ENCODE results near the gene DIS3L2.

The DIS3L2 gene

GRCh38 chr2:232316461-232317330 is 355.2 kb downstream of the DIS3L2 start:
- peak overlapping the region; percentile 96 for H3K27ac ChIP-seq
- TF ChIP-seq Cebpa-rat (IDR thresholded peaks at IDR 0.05), result no peak
- peaks cover 6% of the 10 kb centered on the region; the same call in 1 of the 2 replicates for H4K20me1 ChIP-seq
- H3K4me1 ChIP-seq, result peaks cover 78% of the 10 kb centered on the region
- H3K36me3 ChIP-seq, result peaks cover 28% of the 10 kb centered on the region
- H3K4me3 ChIP-seq, result no peak overlapping the region
- H3K9ac ChIP-seq, result peak overlapping the region; percentile 73; the same call in 1 of the 2 replicates
- no peaks in the 10 kb centered on the region for H3K27me3 ChIP-seq
- peaks cover 20% of the 10 kb centered on the region for H3K9me3 ChIP-seq
- H3K4me2 ChIP-seq, result peak overlapping the region; percentile 91

DNA sequence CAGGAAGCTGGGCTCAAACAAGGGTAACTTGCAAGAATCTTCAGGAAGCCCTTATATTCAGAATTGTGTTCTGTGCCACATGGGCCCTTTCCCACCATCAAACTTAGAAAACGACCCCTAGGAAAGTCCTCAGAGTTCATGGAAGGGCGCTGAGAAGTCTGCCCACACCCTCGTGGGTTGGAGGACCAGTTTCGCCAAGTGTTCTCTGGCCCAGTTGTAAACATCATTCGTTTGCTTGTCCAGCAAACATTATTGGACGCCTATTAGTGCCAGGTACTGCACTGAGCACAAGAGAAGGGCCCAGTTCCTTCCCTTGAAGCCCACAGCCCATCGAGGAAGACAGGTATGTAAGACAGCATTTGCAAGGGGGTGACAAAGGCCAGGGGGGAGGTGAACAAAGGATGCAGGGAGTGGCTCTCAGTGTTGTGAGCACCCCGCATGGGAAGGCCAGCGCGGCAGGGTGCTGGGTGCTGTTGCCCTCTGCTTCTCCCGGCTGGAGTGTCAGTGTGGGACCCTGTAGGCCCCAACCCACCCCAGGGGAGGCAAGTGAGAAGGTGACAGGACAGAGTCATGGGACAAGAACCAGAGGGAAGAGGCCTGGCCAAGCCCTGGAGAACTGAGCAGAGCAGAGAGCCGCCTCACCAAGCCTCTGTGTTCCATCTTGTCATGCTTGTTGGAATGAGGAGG is 356.8 kb downstream of the DIS3L2 start:
- TF ChIP-seq Cebpa-rat (IDR thresholded peaks at IDR 0.05), result no peak
- H3K27ac ChIP-seq, result no peak overlapping the region; the same call in 1 of the 2 replicates
- no peaks in the 10 kb centered on the region for H3K27me3 ChIP-seq
- peaks cover 13% of the 10 kb centered on the region for H4K20me1 ChIP-seq
- H3K9me3 ChIP-seq, result peaks cover 10% of the 10 kb centered on the region
- peaks cover 94% of the 10 kb centered on the region for H3K4me1 ChIP-seq
- no peak overlapping the region for H3K9ac ChIP-seq
- H3K4me2 ChIP-seq, result no peak overlapping the region
- peaks cover 27% of the 10 kb centered on the region for H3K36me3 ChIP-seq
- no peak overlapping the region for H3K4me3 ChIP-seq

DNA sequence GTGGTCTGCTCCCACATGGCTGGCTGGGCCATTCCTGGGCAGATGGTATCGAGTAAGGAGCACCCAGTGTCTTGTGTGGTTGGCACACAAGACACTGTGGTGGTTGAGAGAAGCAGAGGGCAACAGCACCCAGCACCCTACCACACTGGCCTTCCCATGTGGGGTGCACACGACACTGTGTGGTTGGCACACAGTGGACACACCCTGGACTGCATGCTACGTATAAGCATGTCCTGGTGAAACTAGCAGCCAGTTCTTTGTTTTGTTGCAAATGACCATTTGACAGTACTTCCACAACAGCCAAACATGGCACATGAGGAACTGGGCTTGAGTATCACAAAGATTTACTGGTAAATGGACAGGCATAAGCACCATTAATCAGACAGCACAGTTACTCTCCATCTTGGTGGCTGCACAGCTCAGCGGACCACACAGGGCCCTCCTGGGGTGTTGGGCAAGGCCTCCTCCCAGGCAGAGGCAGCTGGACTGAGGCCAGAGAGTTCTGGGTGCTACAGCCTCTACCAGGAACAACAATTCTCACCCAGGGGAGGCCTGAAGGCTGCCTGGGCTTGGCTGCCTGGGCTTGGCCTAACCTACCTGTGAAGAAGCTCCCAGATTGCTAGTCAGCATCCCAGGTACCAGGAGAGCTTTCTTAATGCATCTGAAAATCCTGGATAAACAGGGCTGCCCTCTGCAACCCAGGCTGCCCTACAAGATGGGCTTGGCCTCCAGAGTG is 357.7 kb downstream of the DIS3L2 start:
- Histone ChIP-seq H3K9ac (no peak overlapping the region), H3K36me3 (peaks cover 18% of the 10 kb centered on the region), H3K4me3 (no peak overlapping the region), H3K27ac (0 out of 2 replicates have a peak overlapping the region, but pooled peaks have one; percentile 28), H3K4me1 (peaks cover 98% of the 10 kb centered on the region), H3K9me3 (peaks cover under 1% of the 10 kb centered on the region; the same call in 1 of the 2 replicates), H4K20me1 (peaks cover 16% of the 10 kb centered on the region), H3K27me3 (no peaks in the 10 kb centered on the region), H3K4me2 (peak overlapping the region; percentile 42)
- no peak for TF ChIP-seq Cebpa-rat (IDR thresholded peaks at IDR 0.05)

DNA sequence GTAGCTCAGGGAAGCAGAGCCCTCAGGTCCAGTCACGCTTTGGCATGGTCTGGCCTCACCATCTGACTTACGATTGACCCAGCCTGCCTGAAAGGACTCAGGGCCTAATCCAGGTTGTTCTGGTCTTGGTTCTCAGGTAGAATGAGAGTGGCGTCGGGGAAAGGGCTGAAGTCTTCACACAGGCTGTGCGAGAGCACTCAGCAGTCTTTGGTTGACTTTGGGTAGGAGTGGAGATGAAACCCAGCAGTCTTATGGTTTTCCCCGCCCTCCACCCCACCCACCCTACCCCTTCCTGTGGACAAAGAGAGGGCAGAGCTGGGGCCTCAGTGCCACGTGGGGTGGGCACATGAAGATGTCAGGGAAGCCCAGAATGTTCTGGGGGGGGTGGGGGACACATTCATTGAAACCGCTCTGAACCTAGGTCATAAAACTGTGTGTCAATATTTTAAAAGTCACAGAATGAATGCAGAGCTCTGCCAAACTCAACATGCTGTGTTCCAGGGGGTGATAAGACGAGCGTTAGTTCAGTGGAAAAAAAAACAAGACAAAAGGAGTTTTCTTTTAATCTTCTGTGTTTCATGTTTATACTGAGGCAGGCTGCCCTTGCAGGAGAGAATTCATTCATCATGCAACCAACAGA is 358.4 kb downstream of the DIS3L2 start:
- H3K9ac ChIP-seq, result no peak overlapping the region
- H4K20me1 ChIP-seq, result peaks cover 12% of the 10 kb centered on the region
- peak overlapping the region; percentile 42 for H3K4me2 ChIP-seq
- H3K36me3 ChIP-seq, result peaks cover 18% of the 10 kb centered on the region; the same call in 1 of the 2 replicates
- H3K9me3 ChIP-seq, result no peaks in the 10 kb centered on the region
- peaks cover 98% of the 10 kb centered on the region for H3K4me1 ChIP-seq
- no peak for TF ChIP-seq Cebpa-rat (IDR thresholded peaks at IDR 0.05)
- H3K27me3 ChIP-seq, result no peaks in the 10 kb centered on the region
- H3K27ac ChIP-seq, result 0 out of 2 replicates have a peak overlapping the region, but pooled peaks have one; percentile 28
- no peak overlapping the region for H3K4me3 ChIP-seq

- Histone ChIP-seq H3K27ac (no peak overlapping the region), H3K36me3 (peaks cover 18% of the 10 kb centered on the region; the same call in 1 of the 2 replicates), H4K20me1 (peaks cover 10% of the 10 kb centered on the region), H3K9me3 (no peaks in the 10 kb centered on the region), H3K4me1 (peaks cover 97% of the 10 kb centered on the region), H3K4me3 (no peak overlapping the region), H3K9ac (no peak overlapping the region), H3K4me2 (no peak overlapping the region), H3K27me3 (no peaks in the 10 kb centered on the region)
- TF ChIP-seq Cebpa-rat (IDR thresholded peaks at IDR 0.05), result no peak
Measured at GRCh38 chr2:232320443-232320803, 358.9 kb downstream of the DIS3L2 start.

DNA sequence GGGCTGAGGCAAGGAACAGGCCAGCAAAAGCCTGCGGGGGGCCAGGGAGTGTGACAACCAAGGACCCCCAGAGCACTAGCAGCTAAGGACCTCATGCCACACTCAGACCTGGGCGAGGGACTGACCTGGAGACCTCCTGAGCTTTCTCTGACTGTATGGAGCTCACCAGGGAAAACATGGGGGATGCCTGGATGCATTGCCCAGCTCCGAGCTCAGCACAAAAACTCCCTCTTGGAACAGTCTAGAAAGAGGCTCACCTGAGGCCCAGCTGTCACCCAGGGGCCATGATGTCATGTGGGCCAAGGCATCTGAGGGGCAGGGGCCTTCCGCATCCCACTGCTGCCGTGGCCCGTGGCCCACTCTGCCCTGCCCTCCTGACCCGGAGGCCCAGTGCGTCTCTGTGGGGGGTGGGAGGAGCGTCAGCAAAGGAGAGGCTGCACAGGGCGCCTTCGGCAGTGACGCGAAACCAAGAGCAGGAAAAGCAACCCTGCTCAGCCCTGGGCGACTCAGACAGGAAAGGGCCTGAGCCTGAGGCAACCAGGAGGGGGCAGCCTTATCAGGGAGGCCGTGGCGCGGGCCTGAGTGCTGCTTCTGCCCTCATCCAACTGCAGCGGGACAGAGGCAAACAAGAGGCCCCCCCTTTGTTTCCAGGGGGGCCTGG is 359.8 kb downstream of the DIS3L2 start:
- peak overlapping the region; percentile 41; the same call in 1 of the 2 replicates for H3K9ac ChIP-seq
- peaks cover 15% of the 10 kb centered on the region for H4K20me1 ChIP-seq
- H3K27me3 ChIP-seq, result no peaks in the 10 kb centered on the region
- H3K27ac ChIP-seq, result peak overlapping the region; percentile 79
- peaks cover 95% of the 10 kb centered on the region for H3K4me1 ChIP-seq
- peak overlapping the region; percentile 92 for H3K4me2 ChIP-seq
- no peak overlapping the region for H3K4me3 ChIP-seq
- H3K9me3 ChIP-seq, result no peaks in the 10 kb centered on the region
- no peak for TF ChIP-seq Cebpa-rat (IDR thresholded peaks at IDR 0.05)
- peaks cover 18% of the 10 kb centered on the region; the same call in 1 of the 2 replicates for H3K36me3 ChIP-seq

DNA sequence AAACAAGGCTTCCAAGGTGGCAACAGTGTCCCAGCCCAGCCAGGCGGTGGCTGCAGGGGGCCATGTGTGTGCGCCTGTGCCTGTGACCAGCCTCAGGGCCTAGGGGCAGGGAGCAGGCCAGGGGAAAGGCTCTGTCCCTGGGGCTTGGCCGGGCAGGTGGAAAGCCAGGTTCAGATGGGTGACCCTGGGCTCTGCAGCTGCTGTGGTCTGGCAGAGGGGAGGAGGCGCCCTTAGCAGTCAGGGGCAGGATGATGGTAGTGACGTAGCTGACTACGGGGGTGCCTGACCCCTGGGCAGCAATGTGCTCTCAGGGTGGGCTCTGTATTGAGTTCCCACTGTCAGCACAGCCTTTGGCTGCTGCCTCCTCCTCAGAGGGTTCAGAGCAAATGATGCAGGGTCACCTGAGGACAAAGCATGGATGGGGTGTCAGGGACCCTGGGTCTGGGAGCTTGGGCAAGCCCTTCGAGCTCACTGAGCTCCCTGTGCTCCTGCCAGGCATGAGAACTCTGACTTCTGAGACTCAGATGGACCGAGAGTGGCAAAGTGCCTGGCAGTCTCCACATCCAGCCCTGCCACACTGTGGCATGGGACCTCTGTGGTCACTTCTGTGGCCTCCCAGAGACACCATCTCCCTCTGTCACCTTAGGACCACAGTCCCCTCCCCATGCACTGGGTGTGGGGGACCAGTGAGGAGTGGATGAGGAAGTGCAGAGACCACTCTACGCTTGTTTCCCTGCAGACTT is 360.5 kb downstream of the DIS3L2 start:
- Histone ChIP-seq H3K4me3 (no peak overlapping the region), H3K4me2 (peak overlapping the region; percentile 92), H3K27ac (peak overlapping the region; percentile 79), H4K20me1 (peaks cover 15% of the 10 kb centered on the region), H3K9ac (peak overlapping the region; percentile 41; the same call in 1 of the 2 replicates), H3K27me3 (no peaks in the 10 kb centered on the region), H3K36me3 (peaks cover 18% of the 10 kb centered on the region; the same call in 1 of the 2 replicates), H3K4me1 (peaks cover 95% of the 10 kb centered on the region), H3K9me3 (no peaks in the 10 kb centered on the region)
- TF ChIP-seq Cebpa-rat (IDR thresholded peaks at IDR 0.05), result no peak

Measured in BLaER1 (cell line).